NCI-H1417 treated with DMSO at 0.1 percent for 48 hours (cell line): Measurements from ENCODE around the gene CDC14B.
"Not testable (repeated sequence)": the region's sequence is repeated elsewhere in the genome, so short reads cannot be mapped to it uniquely, and the experiment has no call there.

Experiments used
- DNase-seq: peaks from one replicate; lab custom pipeline; 2025; lab: John Stamatoyannopoulos, UW

The CDC14B gene

DNA sequence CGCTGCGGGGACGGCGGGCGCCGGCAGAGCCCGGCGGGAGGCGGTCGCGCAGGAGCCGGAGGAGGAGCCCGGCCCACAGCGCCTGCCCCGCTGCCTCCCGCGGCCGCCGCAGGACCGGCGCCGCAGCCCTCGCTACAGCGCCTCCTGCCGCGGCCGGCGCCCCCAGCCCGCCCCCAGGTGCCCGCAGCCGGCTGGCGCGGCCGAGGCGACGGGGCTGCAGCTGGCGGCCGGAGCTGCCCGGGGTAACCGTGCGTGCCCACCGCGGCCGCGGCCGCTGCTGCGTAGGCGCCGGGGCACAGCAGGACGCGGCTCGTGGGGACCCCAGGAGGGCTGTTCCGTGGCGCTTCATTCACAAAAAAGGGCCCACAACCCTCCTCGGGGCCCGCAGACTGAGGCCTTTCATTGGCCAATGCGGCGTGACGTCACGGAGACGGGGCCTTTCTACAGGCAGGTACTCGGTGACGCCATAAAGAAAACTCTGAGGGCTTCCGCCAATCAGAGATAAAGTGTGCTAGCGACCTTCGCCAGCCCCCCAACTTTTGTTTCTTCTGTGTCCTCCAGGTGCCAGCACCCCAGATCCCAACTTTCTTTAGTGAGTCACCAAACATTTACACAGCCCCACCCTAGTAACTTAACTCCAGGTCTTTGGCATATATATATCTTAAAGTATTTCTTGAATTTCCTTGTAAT is at the start of gene CDC14B:
Gene CDC14B, minus strand, starts transcription at position 353 of the 690 bp plus-strand sequence. CDS start 465 bp downstream, outside the sequence.
- peak; percentile 59 for DNase-seq

GRCh38 chr9:96668868-96669534 is 49.4 kb upstream of the CDC14B start:
- no peak for DNase-seq

DNA sequence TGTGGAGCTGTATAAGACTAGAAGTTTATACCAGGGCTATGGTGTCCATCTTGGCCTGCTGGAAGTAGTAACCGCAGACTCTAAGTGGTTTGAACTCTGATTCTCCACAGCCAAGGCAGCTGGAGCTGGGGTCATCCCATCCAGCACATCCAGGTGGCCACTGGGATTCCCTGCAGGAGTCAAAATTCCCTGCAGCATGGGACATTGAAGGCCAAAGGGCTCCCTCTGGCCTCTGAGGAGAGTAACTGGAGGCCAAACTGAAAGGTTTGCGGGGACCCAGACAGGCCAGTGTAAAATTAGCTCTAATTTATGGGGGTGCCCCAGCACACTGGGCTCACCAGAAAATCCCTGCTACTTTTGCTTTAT is 47.7 kb upstream of the CDC14B start:
- no peak for DNase-seq

DNA sequence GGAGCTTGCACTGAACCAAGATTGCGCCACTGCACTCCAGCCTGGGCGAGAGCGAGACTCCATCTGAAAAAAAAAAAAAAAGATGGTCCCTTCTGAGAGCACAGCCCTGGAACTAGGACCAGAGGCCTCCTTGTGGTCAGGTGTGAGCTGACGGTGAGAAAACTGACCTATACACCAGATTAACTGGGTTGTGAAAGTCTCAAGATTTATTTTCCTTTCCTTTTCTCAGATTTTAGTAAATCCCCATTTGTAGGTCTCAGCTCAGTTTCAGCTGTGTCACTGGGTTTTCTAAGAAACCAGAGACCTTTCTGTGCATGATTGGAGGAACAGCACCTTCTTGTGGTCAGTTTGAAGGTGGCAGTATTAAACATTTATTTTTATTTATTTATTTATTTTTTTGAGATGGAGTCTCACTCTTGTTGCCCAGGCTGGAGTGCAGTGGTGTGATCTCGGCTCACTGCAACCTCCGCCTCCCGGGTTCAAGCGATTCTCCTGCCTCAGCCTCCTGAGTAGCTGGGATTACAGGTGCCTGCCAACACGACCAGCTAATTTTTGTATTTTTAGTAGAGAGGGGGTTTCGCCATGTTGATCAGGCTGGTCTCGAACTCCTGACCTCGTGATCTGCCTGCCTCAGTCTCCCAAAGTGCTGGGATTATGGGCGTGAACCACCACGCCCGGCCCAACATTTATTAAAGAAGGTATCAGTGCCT is 47.2 kb upstream of the CDC14B start:
- peak; percentile 20 for DNase-seq

GRCh38 chr9:96665789-96666188 is 46.1 kb upstream of the CDC14B start:
- no peak for DNase-seq

- no peak for DNase-seq
Measured at GRCh38 chr9:96663506-96664120, 44.0 kb upstream of the CDC14B start.

DNA sequence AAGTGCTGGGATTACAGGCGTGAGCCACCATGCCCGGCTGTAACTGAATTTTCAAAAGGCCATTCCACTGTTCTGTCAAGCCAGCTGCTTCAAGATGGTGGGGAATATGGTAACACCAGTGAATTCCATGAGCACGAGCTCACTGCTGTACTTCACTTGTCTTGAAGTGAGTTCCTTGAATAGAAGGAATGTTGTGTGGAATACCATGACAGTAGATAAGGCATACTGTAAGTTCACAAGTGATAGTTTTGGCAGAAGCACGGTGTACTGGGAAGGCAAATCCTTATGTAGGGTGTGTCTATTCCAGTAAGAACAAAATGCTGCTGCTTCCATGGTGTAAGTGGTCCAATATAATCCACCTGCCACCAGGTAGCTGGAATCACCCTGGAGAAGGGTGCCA is 42.1 kb upstream of the CDC14B start:
- no peak for DNase-seq

DNA sequence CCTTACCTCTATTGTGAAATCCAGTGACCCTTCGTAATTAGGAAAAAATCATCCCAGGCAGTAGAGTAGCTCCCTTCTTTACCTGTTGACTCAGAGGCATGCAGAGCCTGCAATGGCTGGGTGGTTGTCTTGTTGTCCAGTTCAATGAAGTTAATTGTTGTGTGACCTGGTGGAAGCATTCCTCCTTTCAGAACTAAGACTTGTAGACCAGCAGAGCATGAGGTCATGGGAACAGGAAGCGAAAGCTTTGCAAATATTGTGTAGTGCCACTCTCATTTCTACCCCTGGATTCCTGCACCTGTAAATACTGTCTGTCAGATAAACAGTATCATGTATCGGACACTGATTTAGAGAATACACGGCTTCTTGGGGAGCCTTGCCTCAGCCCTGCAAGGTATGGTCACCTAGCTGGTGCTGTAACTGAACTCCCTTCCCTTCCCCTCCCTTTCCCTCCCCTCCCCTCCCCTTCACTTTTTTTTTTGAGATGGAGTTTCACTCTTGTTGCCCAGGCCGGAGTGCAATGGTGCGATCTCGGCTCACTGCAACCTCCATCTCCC is 41.1 kb upstream of the CDC14B start:
- DNase-seq: no peak

DNA sequence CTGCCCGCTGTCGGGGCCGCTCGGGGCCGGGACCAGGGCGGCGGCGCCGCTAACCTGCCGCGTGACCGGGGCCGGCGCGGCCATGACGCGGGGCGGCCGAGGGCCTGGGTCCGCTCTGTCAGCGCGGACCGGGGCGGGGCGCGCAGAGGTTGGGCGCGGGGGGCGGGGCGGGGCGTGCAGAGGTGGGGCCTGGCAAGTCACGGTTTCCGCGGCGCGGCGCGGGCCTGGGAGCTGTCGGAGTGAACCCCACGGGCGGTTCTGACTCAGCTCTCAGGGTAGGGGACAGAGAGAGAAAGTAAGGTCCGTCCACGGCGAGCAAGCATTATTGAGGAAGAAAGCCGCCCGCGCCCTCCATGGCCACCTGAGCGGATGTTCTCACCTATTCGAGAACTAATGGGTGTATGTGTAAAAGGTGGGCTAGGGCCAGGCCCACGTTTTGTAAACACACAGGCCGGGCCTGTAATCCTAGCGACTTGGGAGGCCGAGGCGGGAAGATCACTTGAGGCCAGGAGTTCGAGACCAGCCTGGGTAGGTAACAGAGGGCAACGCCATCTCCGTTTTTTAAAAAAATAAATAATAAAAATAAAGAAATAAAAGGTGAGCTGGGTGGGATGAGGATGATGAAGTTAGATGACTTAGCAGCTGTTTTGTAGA is 35.7 kb upstream of the CDC14B start, which contains the start of gene PRXL2C:
Gene PRXL2C, minus strand, starts transcription at position 120 of the 654 bp plus-strand sequence. Its CDS starts 36 bp downstream, at position 84.
- peak; percentile 29 for DNase-seq

DNA sequence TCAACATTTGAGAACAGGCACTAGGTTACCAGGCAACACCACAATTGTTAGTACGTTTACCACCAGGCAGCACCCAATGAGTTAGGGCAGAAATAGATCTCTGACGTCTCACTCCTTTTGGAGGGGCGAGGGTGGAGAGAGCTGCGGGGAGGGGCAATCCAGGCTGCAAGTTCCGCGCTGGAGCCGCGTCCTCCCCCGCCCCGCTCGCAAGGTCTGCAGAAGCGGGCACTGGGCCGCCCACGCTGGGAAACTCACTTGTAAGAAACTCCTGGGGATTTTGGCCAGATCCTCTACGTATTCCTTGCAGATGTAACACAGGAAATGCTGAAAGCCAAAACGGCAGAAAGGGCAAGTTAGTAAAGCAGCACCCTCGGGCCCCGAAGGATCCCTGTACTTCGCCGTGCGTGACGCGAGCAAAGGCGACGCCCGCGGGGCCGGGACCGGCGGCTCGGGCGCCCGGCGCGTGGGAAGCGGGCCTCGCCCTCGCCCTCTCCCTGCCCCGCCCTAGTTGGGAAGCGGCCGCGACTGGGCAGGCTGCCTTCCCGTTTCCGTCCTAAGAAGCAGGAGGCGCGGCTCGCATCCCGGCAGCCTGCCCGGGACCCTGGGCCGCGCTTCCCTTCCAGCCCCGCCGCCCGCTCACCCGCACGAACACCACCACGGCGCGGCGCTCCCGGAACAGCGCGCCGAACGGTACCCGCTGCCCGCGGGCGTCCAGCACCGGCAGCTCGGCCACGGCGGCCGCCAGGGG is 35.0 kb upstream of the CDC14B start:
- peak; percentile 59 for DNase-seq

- DNase-seq: peak; percentile 3
Measured at GRCh38 chr9:96651626-96652025, 32.0 kb upstream of the CDC14B start.

- no peak for DNase-seq
Measured at GRCh38 chr9:96649620-96650324, 30.1 kb upstream of the CDC14B start.

DNA sequence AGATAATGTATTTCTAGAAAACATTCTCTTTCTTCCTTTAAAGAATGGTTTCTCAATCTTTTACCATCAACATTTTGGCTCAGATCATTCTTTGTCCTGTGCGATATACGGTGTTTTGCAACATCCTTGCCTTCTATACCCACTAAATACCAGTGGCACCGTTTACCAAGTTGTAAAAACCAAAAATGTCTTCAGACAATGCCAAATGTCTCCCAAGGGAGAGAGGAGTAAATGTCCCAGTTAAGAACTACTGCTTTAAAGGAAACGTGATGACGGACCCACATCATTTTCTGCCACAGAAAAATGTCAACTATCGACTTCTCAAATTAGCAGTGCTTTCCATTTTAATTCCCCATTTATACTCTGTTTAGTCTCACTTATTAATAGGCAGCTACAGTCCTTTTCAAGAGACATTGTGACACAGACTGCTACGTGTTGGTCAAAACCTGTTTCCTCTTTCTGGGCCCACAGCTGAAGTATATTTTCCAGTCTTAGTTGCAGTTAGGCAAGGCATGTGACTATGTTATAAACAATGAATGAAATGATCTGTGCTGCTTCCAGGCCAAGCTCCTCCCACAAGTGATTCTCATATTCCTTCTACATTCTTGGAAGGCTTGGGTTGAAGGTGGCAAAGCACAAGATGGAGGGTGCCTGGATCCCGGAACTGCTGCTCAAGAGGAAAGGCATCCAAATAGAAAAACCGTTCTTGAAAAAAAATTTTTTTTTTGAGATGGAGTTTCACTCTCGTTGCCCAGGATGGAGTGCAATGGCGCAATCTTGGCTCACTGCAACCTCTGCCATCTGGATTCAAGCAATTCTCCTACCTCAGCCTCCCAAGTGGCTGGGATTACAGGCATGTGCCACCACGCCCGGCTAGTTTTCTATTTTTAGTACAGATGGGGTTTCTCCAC is 26.7 kb upstream of the CDC14B start:
- no peak for DNase-seq

- no peak for DNase-seq
Measured at GRCh38 chr9:96644137-96644536, 24.5 kb upstream of the CDC14B start.

GRCh38 chr9:96641514-96641913 is 21.9 kb upstream of the CDC14B start:
- DNase-seq: no peak

- DNase-seq: no peak
Measured at GRCh38 chr9:96638606-96639364, 19.1 kb upstream of the CDC14B start.

DNA sequence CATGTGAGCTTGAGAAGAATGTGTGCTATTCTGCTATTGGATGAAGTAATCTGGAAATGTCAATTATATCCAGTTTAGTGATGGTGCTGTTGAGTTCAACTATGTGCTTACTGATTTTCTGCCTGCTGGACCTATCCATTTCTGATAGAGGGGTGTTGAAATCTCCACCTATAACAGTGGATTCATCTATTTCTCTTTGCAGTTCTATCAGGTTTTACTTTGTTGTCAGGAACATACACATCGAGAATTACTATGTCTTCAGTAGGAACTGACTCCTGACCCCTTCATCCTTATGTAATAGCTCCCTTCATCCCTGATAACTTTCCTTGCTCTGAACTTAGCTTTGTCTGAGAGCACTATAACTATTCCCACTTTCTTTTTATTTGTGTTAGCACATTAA is 16.7 kb upstream of the CDC14B start:
- DNase-seq: no peak

- DNase-seq: not testable (repeated sequence)
Measured at GRCh38 chr9:96633579-96633978, 13.9 kb upstream of the CDC14B start.
